Memory B cell (primary cell): ENCODE data around the gene UBE2G1.

Experiments used
- ATAC-seq: fragments of 150-1000 bp; cut with Tn5 transposase; 2 replicates; pipeline ENCODE4 v1.10.0; 2021; ENCODE audit warnings: low read depth, mild to moderate bottlenecking, moderate library complexity
- DNase-seq, 2 donors: peaks; one replicate each; pipeline ENCODE4 v3.0.0; 2022; ENCODE audit warnings: low spot score in 2 of 2
- H3K27ac Mint-ChIP-seq: one replicate; pipeline ENCODE4 v1.8.0; 2022; ENCODE audit warnings: mild to moderate bottlenecking, moderate library complexity, mixed read lengths
- H3K27me3 Mint-ChIP-seq: one replicate; pipeline ENCODE4 v1.8.0; 2022; ENCODE audit warnings: mixed read lengths
- H3K36me3 Mint-ChIP-seq: one replicate; pipeline ENCODE4 v1.8.0; 2022; ENCODE audit warnings: mild to moderate bottlenecking, mixed read lengths
- H3K4me1 Mint-ChIP-seq: one replicate; pipeline ENCODE4 v1.8.0; 2022; ENCODE audit warnings: mixed read lengths
- H3K4me3 Mint-ChIP-seq: one replicate; pipeline ENCODE4 v1.8.0; 2022; ENCODE audit warnings: mild to moderate bottlenecking, moderate library complexity, mixed read lengths
- H3K9me3 Mint-ChIP-seq: one replicate; pipeline ENCODE4 v1.8.0; 2022; ENCODE audit warnings: mixed read lengths

The UBE2G1 gene

DNA sequence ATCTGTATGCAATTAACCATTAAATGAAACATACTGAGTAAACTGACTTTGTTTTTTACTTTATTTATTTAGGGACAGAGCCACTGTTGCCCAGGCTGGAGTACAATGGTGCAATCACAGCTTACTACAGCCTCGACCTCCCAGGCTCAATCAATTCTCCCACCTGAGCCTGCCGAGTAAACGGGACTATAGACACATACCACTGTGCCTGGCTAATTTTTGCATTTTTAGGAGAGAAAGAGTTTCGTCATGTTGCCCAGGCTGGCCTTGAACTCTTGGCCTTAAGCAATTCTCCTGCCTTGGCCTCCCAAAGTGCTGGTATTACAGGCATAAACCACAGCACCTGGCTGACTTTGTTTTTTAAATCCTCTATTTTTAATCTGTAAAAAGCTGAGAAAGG is 145.3 kb downstream of the UBE2G1 start:
- H3K36me3 Mint-ChIP-seq = peaks cover 8% of the 10 kb centered on the region
- no peaks in the 10 kb centered on the region for H3K27me3 Mint-ChIP-seq
- H3K4me3 Mint-ChIP-seq = no peak overlapping the region
- H3K27ac Mint-ChIP-seq = no peak overlapping the region
- ATAC-seq (no peak), DNase-seq (no peak)
- no peaks in the 10 kb centered on the region for H3K9me3 Mint-ChIP-seq
- no peaks in the 10 kb centered on the region for H3K4me1 Mint-ChIP-seq

DNA sequence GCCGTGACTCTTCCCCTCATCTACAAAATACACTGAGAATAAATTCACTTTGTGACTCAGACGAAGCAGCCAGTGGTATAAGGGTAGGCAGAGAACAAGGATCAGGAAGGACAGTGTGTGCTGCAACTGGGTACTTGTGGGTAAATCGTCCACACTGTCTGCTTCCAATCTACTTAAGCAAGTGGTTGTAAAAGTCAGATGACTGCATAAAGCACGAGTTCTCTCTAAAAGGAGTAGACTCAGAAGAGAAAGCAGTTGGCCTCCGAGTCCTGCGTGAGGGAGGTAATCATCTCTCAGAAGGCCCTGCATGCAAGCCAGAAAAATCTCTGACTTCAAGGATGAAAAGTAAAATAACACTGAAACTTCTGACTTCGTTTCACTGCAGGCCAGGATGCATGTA is 145.8 kb downstream of the UBE2G1 start:
- no peak overlapping the region for H3K4me3 Mint-ChIP-seq
- no peak for ATAC-seq
- no peaks in the 10 kb centered on the region for H3K27me3 Mint-ChIP-seq
- H3K4me1 Mint-ChIP-seq = peaks cover 1% of the 10 kb centered on the region
- H3K9me3 Mint-ChIP-seq = no peaks in the 10 kb centered on the region
- peaks cover 8% of the 10 kb centered on the region for H3K36me3 Mint-ChIP-seq
- DNase-seq = no peak
- peak overlapping the region; percentile 9 for H3K27ac Mint-ChIP-seq
